Suprapubic skin (tissue), 4 donors: ENCODE measurements around the gene FSTL3. TPM values are rescaled to one million over a fixed set of nuclear protein-coding genes. Genes with fewer than 3 reads are reported as not detected.
A peak's percentile ranks its signal among the peaks of the same experiment; 100 is the strongest.

Source experiments
- DNase-seq, 2 donors: peaks; one replicate each; pipeline ENCODE4 v3.0.0-alpha.2; 2019; ENCODE audit warnings: low spot score in 2 of 2
- H3K27ac ChIP-seq: fragments of 200-600 bp; sonication (generic); one replicate; pipeline ENCODE4 v1.5.1; 2019
- H3K27me3 ChIP-seq: fragments of 200-600 bp; sonication (generic); one replicate; pipeline ENCODE4 v1.5.1; 2019
- H3K36me3 ChIP-seq: fragments of 200-600 bp; sonication (generic); one replicate; pipeline ENCODE4 v1.5.1; 2019
- H3K4me1 ChIP-seq: fragments of 200-600 bp; sonication (generic); one replicate; pipeline ENCODE4 v1.5.1; 2019
- H3K4me3 ChIP-seq: fragments of 200-600 bp; sonication (generic); one replicate; pipeline ENCODE4 v1.5.1; 2019; ENCODE audit warnings: mild to moderate bottlenecking
- H3K9me3 ChIP-seq: fragments of 200-600 bp; sonication (generic); one replicate; pipeline ENCODE4 v1.5.1; 2019
- EP300 ChIP-seq: sonication (generic); formaldehyde crosslinking; IDR thresholded peaks from one replicate; pipeline ENCODE4 v1.6.1; 2017; ENCODE audit warnings: antibody characterized with exemption
- POLR2A ChIP-seq, 2 donors: fragments of 450-650 bp; IDR thresholded peaks; one replicate each; pipeline ENCODE4 v1.6.1; 2017; ENCODE audit warnings: antibody characterized with exemption in 2 of 2, mild to moderate bottlenecking in 2 of 2, moderate library complexity in 2 of 2
- POLR2AphosphoS5 ChIP-seq, 3 donors: sonication (generic); formaldehyde crosslinking; IDR thresholded peaks; one replicate each; pipeline ENCODE4 v1.6.1; 2017; ENCODE audit warnings: antibody characterized with exemption in 3 of 3
- WGBS: methylation state at CpG from one replicate; pipeline ENCODE4 v1.1.5; 2018; 5-methylcytosine and 5-hydroxymethylcytosine counted together
- total RNA-seq, 4 donors: library from RNA; depleted of rRNA; stranded (reverse); fragments of >200 nt; gene quantifications; one replicate each; pipeline ENCODE4 v1.1.0, GENCODE V29; 2016
- TF ChIP-seq, protein P1 (sequence below), 2 donors: fragments of 200-600 bp in 1 of 2; fragments of 450-650 bp in 1 of 2; sonication (generic) in 1 of 2; IDR thresholded peaks; one replicate each; pipeline ENCODE4 v1.5.1; 2016 to 2019; ENCODE audit warnings: antibody characterized with exemption in 2 of 2, mild to moderate bottlenecking in 1 of 2, moderate library complexity in 1 of 2

FSTL3 gene
- total RNA-seq, 4 donors from 2014 or later: 19.6 to 61.4 (median 59.0) TPM

- under 1% methylated on average over 44 of the region's 67 CpGs for WGBS
- H3K36me3 ChIP-seq: peaks cover 20% of the 10 kb centered on the region
- no peaks in the 10 kb centered on the region for H3K9me3 ChIP-seq
- H3K4me1 ChIP-seq: peaks cover 23% of the 10 kb centered on the region
- peak; percentile 99 for DNase-seq
- peak within 1 kb of the TSS; percentile 75 for H3K27ac ChIP-seq
- H3K4me3 ChIP-seq: peak within 1 kb of the TSS; percentile 82
- no peaks in the 10 kb centered on the region for H3K27me3 ChIP-seq
- TF ChIP-seq, protein P1, sequence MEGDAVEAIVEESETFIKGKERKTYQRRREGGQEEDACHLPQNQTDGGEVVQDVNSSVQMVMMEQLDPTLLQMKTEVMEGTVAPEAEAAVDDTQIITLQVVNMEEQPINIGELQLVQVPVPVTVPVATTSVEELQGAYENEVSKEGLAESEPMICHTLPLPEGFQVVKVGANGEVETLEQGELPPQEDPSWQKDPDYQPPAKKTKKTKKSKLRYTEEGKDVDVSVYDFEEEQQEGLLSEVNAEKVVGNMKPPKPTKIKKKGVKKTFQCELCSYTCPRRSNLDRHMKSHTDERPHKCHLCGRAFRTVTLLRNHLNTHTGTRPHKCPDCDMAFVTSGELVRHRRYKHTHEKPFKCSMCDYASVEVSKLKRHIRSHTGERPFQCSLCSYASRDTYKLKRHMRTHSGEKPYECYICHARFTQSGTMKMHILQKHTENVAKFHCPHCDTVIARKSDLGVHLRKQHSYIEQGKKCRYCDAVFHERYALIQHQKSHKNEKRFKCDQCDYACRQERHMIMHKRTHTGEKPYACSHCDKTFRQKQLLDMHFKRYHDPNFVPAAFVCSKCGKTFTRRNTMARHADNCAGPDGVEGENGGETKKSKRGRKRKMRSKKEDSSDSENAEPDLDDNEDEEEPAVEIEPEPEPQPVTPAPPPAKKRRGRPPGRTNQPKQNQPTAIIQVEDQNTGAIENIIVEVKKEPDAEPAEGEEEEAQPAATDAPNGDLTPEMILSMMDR (IDR thresholded peaks at IDR 0.05): no peak
- TF ChIP-seq EP300 (no peak), POLR2A (IDR thresholded peaks at IDR 0.05) (no peak), POLR2AphosphoS5 (IDR thresholded peaks at IDR 0.05) (peak in 2 of 3 donors; percentile 73 to 75)
Observed at GRCh38 chr19:633068-633785, 43.0 kb upstream of the FSTL3 start, which contains the start of gene POLRMT. TSS of gene POLRMT (minus strand) at chr19:633537. CDS start at chr19:633512, 25 bp downstream.

- Histone ChIP-seq H3K4me3 (peak overlapping the region; percentile 82), H3K9me3 (no peaks in the 10 kb centered on the region), H3K36me3 (peaks cover 18% of the 10 kb centered on the region), H3K4me1 (peaks cover 26% of the 10 kb centered on the region), H3K27me3 (no peaks in the 10 kb centered on the region), H3K27ac (no peak overlapping the region)
- DNase-seq: no peak
- 21% methylated on average over 25 of the region's 32 CpGs for WGBS
- TF ChIP-seq, protein P1 (IDR thresholded peaks at IDR 0.05): no peak
Observed at GRCh38 chr19:633786-634639, 42.2 kb upstream of the FSTL3 start.

- H3K4me3 ChIP-seq: no peak overlapping the region
- H3K27ac ChIP-seq: no peak overlapping the region
- peaks cover 7% of the 10 kb centered on the region for H3K36me3 ChIP-seq
- peaks cover 34% of the 10 kb centered on the region for H3K4me1 ChIP-seq
- no peaks in the 10 kb centered on the region for H3K27me3 ChIP-seq
- TF ChIP-seq, protein P1 (IDR thresholded peaks at IDR 0.05): no peak
- TF ChIP-seq POLR2A (IDR thresholded peaks at IDR 0.05) (no peak), POLR2AphosphoS5 (IDR thresholded peaks at IDR 0.05) (no peak), EP300 (no peak)
- WGBS: 84% methylated on average over 16 of the region's 16 CpGs
- no peaks in the 10 kb centered on the region for H3K9me3 ChIP-seq
- DNase-seq: no peak
Observed at GRCh38 chr19:634975-635652, 41.1 kb upstream of the FSTL3 start.

DNA sequence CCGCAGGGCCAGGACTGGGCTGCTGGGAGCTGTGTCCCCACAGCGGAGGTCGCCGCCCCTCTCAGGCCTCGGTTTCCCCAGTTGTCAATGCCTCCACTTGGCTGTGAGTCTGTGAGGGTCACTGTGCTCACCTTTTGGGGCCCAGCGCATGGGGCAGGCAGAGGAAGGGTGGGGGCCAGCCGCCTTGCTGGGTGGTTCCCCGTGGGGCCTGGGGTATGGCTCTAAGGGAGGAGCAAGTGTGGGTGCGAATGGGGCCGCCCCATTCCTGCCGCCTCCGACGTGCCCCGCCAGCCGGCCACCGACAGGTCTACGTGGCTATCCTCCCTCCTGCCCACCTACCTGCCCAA lies 37.3 kb upstream of the FSTL3 start:
- Histone ChIP-seq H3K27me3 (no peaks in the 10 kb centered on the region), H3K4me1 (peaks cover 17% of the 10 kb centered on the region), H3K36me3 (no peaks in the 10 kb centered on the region), H3K4me3 (peak overlapping the region; percentile 51), H3K27ac (no peak overlapping the region), H3K9me3 (no peaks in the 10 kb centered on the region)
- 75% methylated on average over 4 of the region's 17 CpGs for WGBS
- TF ChIP-seq POLR2A (IDR thresholded peaks at IDR 0.05): no peak
- TF ChIP-seq, protein P1 (IDR thresholded peaks at IDR 0.05): no peak
- TF ChIP-seq EP300: no peak
- no peak for TF ChIP-seq POLR2AphosphoS5 (IDR thresholded peaks at IDR 0.05)
- DNase-seq: no peak
